CD4-positive, alpha-beta memory T cell (primary cell): ENCODE data around the gene ANKRD13A. TPM values are rescaled to one million over a fixed set of nuclear protein-coding genes. Genes with fewer than 3 reads are reported as not detected.

Source experiments
- CTCF ChIA-PET: fragments of 350-600 bp; sonication (Branson Sonifier 250); formaldehyde crosslinking; loops from one replicate; lab custom pipeline; 2021; ENCODE audit warnings: inconsistent platforms; ENCODE audit not compliant: partially characterized antibody; lab: Charles Lee
- POLR2A ChIA-PET: fragments of 350-600 bp; sonication (Branson Sonifier 250); formaldehyde crosslinking; loops from one replicate; lab custom pipeline; 2021; ENCODE audit not compliant: partially characterized antibody; lab: Charles Lee
- DNase-seq, 5 donors: peaks; one replicate each; pipeline versions ENCODE4 v3.0.0 to v3.0.0-alpha.2; 2020 to 2022; ENCODE audit warnings: mixed read lengths in 1 of 5
- H3K27ac ChIP-seq: one replicate; pipeline ENCODE4 v1.7.0; 2013; ENCODE audit warnings: low read depth, low read length
- H3K27me3 ChIP-seq: 2 replicates; pipeline ENCODE4 v1.7.0; 2013; ENCODE audit warnings: mild to moderate bottlenecking, low read length, moderate library complexity; ENCODE audit not compliant: insufficient read depth
- H3K36me3 ChIP-seq: 2 replicates; pipeline ENCODE4 v1.7.0; 2013; ENCODE audit warnings: mild to moderate bottlenecking, low read length, moderate library complexity; ENCODE audit not compliant: insufficient read depth
- H3K4me1 ChIP-seq: 2 replicates; pipeline ENCODE4 v1.7.0; 2013; ENCODE audit warnings: mild to moderate bottlenecking, low read length, moderate library complexity; ENCODE audit not compliant: insufficient read depth
- H3K4me3 ChIP-seq, 2 donors: one replicate each; pipeline ENCODE4 v1.7.0; 2013; ENCODE audit warnings: low read length in 2 of 2, mild to moderate bottlenecking in 1 of 2
- H3K9me3 ChIP-seq, 2 donors: one replicate each; pipeline ENCODE4 v1.7.0; 2013; ENCODE audit warnings: low read length in 2 of 2, control low read depth in 1 of 2; ENCODE audit not compliant: control insufficient read depth in 1 of 2
- H3K27ac Mint-ChIP-seq, 7 donors: one replicate each; pipeline ENCODE4 v1.8.0; 2020 to 2021; ENCODE audit warnings: mixed read lengths in 7 of 7, mild to moderate bottlenecking in 6 of 7, inconsistent platforms in 3 of 7, moderate library complexity in 3 of 7
- H3K27me3 Mint-ChIP-seq, 2 donors: one replicate each; pipeline ENCODE4 v1.8.0; 2020 to 2021; ENCODE audit warnings: mixed read lengths in 2 of 2
- H3K36me3 Mint-ChIP-seq, 2 donors: one replicate each; pipeline ENCODE4 v1.8.0; 2020 to 2021; ENCODE audit warnings: mixed read lengths in 2 of 2, inconsistent platforms in 1 of 2, mild to moderate bottlenecking in 1 of 2
- H3K4me1 Mint-ChIP-seq, 4 donors: one replicate each; pipeline ENCODE4 v1.8.0; 2020 to 2021; ENCODE audit warnings: mixed read lengths in 4 of 4, mild to moderate bottlenecking in 1 of 4
- H3K4me3 Mint-ChIP-seq, 8 donors: one replicate each; pipeline ENCODE4 v1.8.0; 2020 to 2021; ENCODE audit warnings: mixed read lengths in 8 of 8, mild to moderate bottlenecking in 7 of 8, moderate library complexity in 6 of 8, inconsistent platforms in 3 of 8
- H3K9me3 Mint-ChIP-seq, 8 donors: one replicate each; pipeline ENCODE4 v1.8.0; 2020 to 2021; ENCODE audit warnings: mixed read lengths in 8 of 8, mild to moderate bottlenecking in 5 of 8, inconsistent platforms in 3 of 8, moderate library complexity in 1 of 8
- intact Hi-C: fragments of 100-400 bp; cut with micrococcal nuclease; formaldehyde crosslinking; loops from one replicate; pipeline ENCODE4 v1.15.1; 2023
- polyA plus RNA-seq, 2 donors: library from polyadenylated mRNA; unstranded; fragments of 300-500 nt; fragmentation: Illumina TruSeq; gene quantifications; one replicate each; pipeline ENCODE4 v1.2.3, GENCODE V29; 2021
- total RNA-seq, 2 experiments: library from RNA; stranded (reverse); gene quantifications; one replicate each; pipeline ENCODE4 v1.2.3, GENCODE V29; 2021

The ANKRD13A gene
- total and polyA plus RNA-seq, 4 experiments from 2014 or later, result 66.6 to 99.7 (median 83.2) TPM

- no peaks in the 10 kb centered on the region for H3K27me3 ChIP-seq
- H3K27ac Mint-ChIP-seq, result peak overlapping the region in 4 of 7 donors; percentile 3 to 61 (median 36)
- H3K9me3 ChIP-seq, result no peaks in the 10 kb centered on the region
- ChIA-PET POLR2A (interaction anchor here (0.6 kb wide), 1 partner anchor 19 kb away, joined by 3 read pairs; no protein-coding TSS in a partner anchor), CTCF (interaction anchor here (1.0 to 1.1 kb wide), 2 partner anchors 8 to 60 kb away, joined by 3 read pairs; no protein-coding TSS in a partner anchor)
- no peaks in the 10 kb centered on the region for H3K27me3 Mint-ChIP-seq
- peaks cover under 1% of the 10 kb centered on the region for H3K4me1 ChIP-seq
- peaks cover 54 to 81% of the 10 kb centered on the region in 2 donors for H3K36me3 Mint-ChIP-seq
- no peak for DNase-seq
- H3K27ac ChIP-seq, result no peak overlapping the region
- H3K4me3 ChIP-seq, result no peak overlapping the region
- intact Hi-C loops, result no loop called here
- H3K36me3 ChIP-seq, result peaks cover 65% of the 10 kb centered on the region
- no peak overlapping the region for H3K4me3 Mint-ChIP-seq
- peaks cover 2 to 5% (median 4%) of the 10 kb centered on the region in 4 donors for H3K4me1 Mint-ChIP-seq
- no peaks in the 10 kb centered on the region for H3K9me3 Mint-ChIP-seq
Measured at GRCh38 chr12:109953656-109954055, 45.6 kb upstream of the ANKRD13A start.

DNA sequence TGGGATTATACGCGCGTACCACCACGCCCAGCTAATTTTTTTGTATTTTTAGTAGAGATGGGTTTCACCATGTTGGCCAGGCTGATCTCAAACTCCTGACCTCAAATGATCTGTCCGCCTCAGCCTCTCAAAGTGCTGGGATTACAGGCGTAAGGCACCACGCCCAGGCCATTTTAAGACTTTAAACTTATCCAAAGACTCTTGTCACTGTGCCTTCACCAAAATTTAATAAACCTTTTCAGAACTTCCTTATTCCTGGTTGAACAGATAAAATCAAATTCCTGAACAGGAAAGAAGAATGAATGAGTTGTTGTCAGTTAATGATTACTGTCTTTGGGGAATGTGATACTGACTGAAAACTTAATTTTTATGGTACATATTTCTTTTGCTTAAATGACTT, 40.9 kb upstream of the ANKRD13A start:
- CTCF ChIA-PET, result no interaction called here
- H3K27ac Mint-ChIP-seq, result peak overlapping the region in 3 of 7 donors; percentile 32 to 36 (median 35)
- peaks cover 0 to 7% (median 5%) of the 10 kb centered on the region in 4 donors for H3K4me1 Mint-ChIP-seq
- H3K4me3 Mint-ChIP-seq, result no peak overlapping the region
- H3K27me3 Mint-ChIP-seq, result no peaks in the 10 kb centered on the region
- peaks cover 61 to 72% of the 10 kb centered on the region in 2 donors for H3K36me3 Mint-ChIP-seq
- no peaks in the 10 kb centered on the region for H3K9me3 Mint-ChIP-seq
- peaks cover 61% of the 10 kb centered on the region for H3K36me3 ChIP-seq
- no peaks in the 10 kb centered on the region for H3K9me3 ChIP-seq
- H3K27ac ChIP-seq, result no peak overlapping the region
- no peaks in the 10 kb centered on the region for H3K4me1 ChIP-seq
- POLR2A ChIA-PET, result interaction anchor here (0.6 kb wide), 1 partner anchor 9 kb away, joined by 4 read pairs; no protein-coding TSS in a partner anchor
- H3K27me3 ChIP-seq, result no peaks in the 10 kb centered on the region
- H3K4me3 ChIP-seq, result no peak overlapping the region
- DNase-seq, result no peak
- intact Hi-C loops, result no loop called here

- ChIA-PET CTCF (interaction anchor here (0.6 kb wide), 1 partner anchor 83 kb away, joined by 3 read pairs; no protein-coding TSS in a partner anchor), POLR2A (no interaction called here)
- Mint-ChIP-seq H3K36me3 (peaks cover 59 to 68% of the 10 kb centered on the region in 2 donors), H3K4me1 (peaks cover 0 to 13% (median 10%) of the 10 kb centered on the region in 4 donors), H3K9me3 (no peaks in the 10 kb centered on the region), H3K4me3 (no peak overlapping the region), H3K27me3 (no peaks in the 10 kb centered on the region), H3K27ac (peak overlapping the region in 2 of 7 donors; percentile 41 to 48)
- no peaks in the 10 kb centered on the region for H3K4me1 ChIP-seq
- intact Hi-C loops, result no loop called here
- peaks cover 63% of the 10 kb centered on the region for H3K36me3 ChIP-seq
- no peak overlapping the region for H3K27ac ChIP-seq
- no peak for DNase-seq
- H3K27me3 ChIP-seq, result no peaks in the 10 kb centered on the region
- H3K9me3 ChIP-seq, result no peaks in the 10 kb centered on the region
- H3K4me3 ChIP-seq, result no peak overlapping the region
Measured at GRCh38 chr12:109959411-109960093, 39.7 kb upstream of the ANKRD13A start.

DNA sequence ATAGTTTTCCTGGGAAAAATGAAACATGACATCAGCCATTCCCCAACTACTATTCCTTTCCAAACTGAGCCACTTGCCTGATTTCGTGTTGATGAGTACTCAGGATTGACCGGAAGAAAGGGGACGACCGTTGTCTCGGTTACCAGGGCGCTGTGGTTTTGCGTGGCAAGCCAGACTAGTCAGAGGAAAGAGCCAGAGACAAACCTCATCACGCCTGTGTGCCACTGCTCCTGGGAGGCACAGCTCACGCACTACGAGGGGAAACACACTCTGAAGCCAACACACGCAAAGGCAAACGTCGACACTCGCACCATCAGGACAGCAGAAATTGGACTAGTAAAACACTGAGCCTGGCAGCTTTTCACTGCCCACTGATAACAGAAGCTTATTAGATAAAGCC, 38.0 kb upstream of the ANKRD13A start:
- intact Hi-C loops, result no loop called here
- Histone ChIP-seq H3K27me3 (no peaks in the 10 kb centered on the region), H3K9me3 (no peaks in the 10 kb centered on the region), H3K36me3 (peaks cover 71% of the 10 kb centered on the region), H3K27ac (no peak overlapping the region), H3K4me1 (no peaks in the 10 kb centered on the region), H3K4me3 (no peak overlapping the region)
- Mint-ChIP-seq H3K9me3 (no peaks in the 10 kb centered on the region), H3K4me3 (no peak overlapping the region), H3K4me1 (peaks cover 0 to 18% (median 14%) of the 10 kb centered on the region in 4 donors), H3K36me3 (peaks cover 56 to 70% of the 10 kb centered on the region in 2 donors), H3K27ac (peak overlapping the region in 2 of 7 donors; percentile 14 to 48), H3K27me3 (no peaks in the 10 kb centered on the region)
- DNase-seq, result no peak
- POLR2A ChIA-PET, result interaction anchor here (1.1 to 2.0 kb wide), 2 partner anchors 12 to 34 kb away, joined by 3 to 5 read pairs; no protein-coding TSS in a partner anchor
- CTCF ChIA-PET, result interaction anchor here (0.8 to 1.3 kb wide), 2 partner anchors 8 to 116 kb away, joined by 3 read pairs; no protein-coding TSS in a partner anchor

DNA sequence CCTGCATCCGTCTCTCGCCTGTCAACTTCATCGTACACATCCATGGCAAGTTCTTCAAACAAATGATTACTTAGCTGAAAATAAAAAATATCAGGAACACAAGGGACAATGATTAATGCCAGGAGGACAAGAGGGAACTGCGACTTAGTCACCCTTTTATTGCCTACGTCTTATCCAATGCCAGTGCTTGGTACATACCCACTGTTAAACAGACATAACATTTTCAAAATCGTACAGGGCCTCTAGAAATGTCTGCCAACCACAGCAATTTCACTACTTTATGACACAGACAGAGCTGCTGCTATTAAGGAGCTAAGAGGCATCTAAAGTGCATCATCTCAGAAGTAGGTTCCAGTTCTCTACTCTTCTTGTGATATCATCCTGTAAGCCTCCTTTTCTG, 37.6 kb upstream of the ANKRD13A start:
- Histone ChIP-seq H3K27me3 (no peaks in the 10 kb centered on the region), H3K4me3 (no peak overlapping the region), H3K9me3 (no peaks in the 10 kb centered on the region), H3K36me3 (peaks cover 66% of the 10 kb centered on the region), H3K27ac (no peak overlapping the region), H3K4me1 (no peaks in the 10 kb centered on the region)
- Mint-ChIP-seq H3K27ac (peak overlapping the region in 2 of 7 donors; percentile 14 to 19), H3K36me3 (peaks cover 57 to 68% of the 10 kb centered on the region in 2 donors), H3K4me1 (peaks cover 3 to 21% (median 14%) of the 10 kb centered on the region in 4 donors), H3K27me3 (no peaks in the 10 kb centered on the region), H3K9me3 (no peaks in the 10 kb centered on the region), H3K4me3 (no peak overlapping the region)
- POLR2A ChIA-PET, result interaction anchor here (1.1 to 2.0 kb wide), 2 partner anchors 12 to 34 kb away, joined by 3 to 5 read pairs; no protein-coding TSS in a partner anchor
- no peak for DNase-seq
- intact Hi-C loops, result no loop called here
- CTCF ChIA-PET, result interaction anchor here (0.8 to 1.3 kb wide), 2 partner anchors 9 to 116 kb away, joined by 3 read pairs; no protein-coding TSS in a partner anchor

DNA sequence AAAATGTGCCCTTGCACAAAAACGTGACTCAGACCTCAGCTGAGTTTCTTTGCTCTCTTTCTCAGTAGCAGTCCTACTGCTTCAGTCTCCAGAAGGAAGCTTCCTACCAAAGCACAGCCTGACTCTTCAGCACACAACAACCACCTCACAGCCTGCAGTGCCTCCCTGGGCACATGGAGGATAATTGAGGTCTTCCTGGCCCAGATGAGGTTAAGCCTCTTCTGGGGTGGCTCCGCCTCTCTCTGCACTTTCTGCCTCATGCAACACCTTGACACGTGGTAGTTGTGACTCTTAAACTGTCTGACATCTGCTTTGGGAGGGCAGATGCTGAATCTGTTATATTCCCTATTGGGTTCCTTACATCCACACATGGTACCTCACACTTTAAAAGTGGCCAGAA, 36.8 kb upstream of the ANKRD13A start:
- Histone ChIP-seq H3K36me3 (peaks cover 66% of the 10 kb centered on the region), H3K27me3 (no peaks in the 10 kb centered on the region), H3K9me3 (no peaks in the 10 kb centered on the region), H3K27ac (no peak overlapping the region), H3K4me1 (peaks cover 6% of the 10 kb centered on the region), H3K4me3 (no peak overlapping the region)
- H3K27ac Mint-ChIP-seq, result peak overlapping the region in 2 of 7 donors; percentile 22 to 57
- H3K9me3 Mint-ChIP-seq, result no peaks in the 10 kb centered on the region
- H3K4me3 Mint-ChIP-seq, result no peak overlapping the region
- H3K27me3 Mint-ChIP-seq, result no peaks in the 10 kb centered on the region
- H3K36me3 Mint-ChIP-seq, result peaks cover 54 to 68% of the 10 kb centered on the region in 2 donors
- H3K4me1 Mint-ChIP-seq, result peaks cover 5 to 24% (median 17%) of the 10 kb centered on the region in 4 donors
- no peak for DNase-seq
- CTCF ChIA-PET, result no interaction called here
- intact Hi-C loops, result no loop called here
- POLR2A ChIA-PET, result interaction anchor here (2.0 kb wide), 1 partner anchor 33 kb away, joined by 5 read pairs; no protein-coding TSS in a partner anchor

DNA sequence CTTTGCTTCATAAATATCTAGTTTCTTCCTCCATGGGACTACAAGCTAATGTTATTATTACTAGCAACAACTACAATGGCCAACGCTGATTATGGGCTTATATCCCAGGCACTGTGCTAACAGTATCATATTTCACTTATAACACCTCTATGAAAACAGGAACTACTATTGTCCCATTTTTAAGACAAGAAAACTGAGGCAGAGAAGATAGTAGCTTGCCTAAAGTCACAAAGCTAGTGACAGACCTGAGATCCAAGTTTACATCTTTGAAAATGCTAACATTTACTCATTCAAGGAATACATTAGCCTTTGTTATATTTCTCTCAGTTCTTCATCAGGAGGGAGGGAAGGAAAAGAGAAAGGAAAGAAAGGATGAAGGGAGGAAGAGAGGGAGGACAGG, 35.9 kb upstream of the ANKRD13A start:
- POLR2A ChIA-PET, result no interaction called here
- H3K27ac ChIP-seq, result no peak overlapping the region

More for the DNA sequence above, 35.9 kb upstream of the ANKRD13A start:
- H3K27me3 Mint-ChIP-seq, result no peaks in the 10 kb centered on the region
- H3K4me1 ChIP-seq, result peaks cover 14% of the 10 kb centered on the region
- peaks cover 63% of the 10 kb centered on the region for H3K36me3 ChIP-seq
- no peaks in the 10 kb centered on the region for H3K27me3 ChIP-seq
- DNase-seq, result no peak
- peaks cover 13 to 33% (median 25%) of the 10 kb centered on the region in 4 donors for H3K4me1 Mint-ChIP-seq
- intact Hi-C loops, result no loop called here
- H3K9me3 Mint-ChIP-seq, result no peaks in the 10 kb centered on the region
- H3K4me3 ChIP-seq, result no peak overlapping the region
- peak overlapping the region in 5 of 7 donors; percentile 1 to 90 (median 85) for H3K27ac Mint-ChIP-seq
- H3K4me3 Mint-ChIP-seq, result no peak overlapping the region
- no peaks in the 10 kb centered on the region for H3K9me3 ChIP-seq
- H3K36me3 Mint-ChIP-seq, result peaks cover 49 to 73% of the 10 kb centered on the region in 2 donors
- CTCF ChIA-PET, result no interaction called here
